HepG2 (cell line): Measurements from ENCODE around the gene CTCF. TPM values are rescaled to one million over a fixed set of nuclear protein-coding genes. Genes with fewer than 3 reads are reported as not detected.

ENCODE experiments used
- EEA1 ChIP-seq: sonication (generic); formaldehyde crosslinking; IDR thresholded peaks from 2 replicates; pipeline ENCODE4 v1.5.1; 2020; ENCODE audit warnings: mild to moderate bottlenecking, missing genetic modification reagents, borderline replicate concordance
- GABPB1 ChIP-seq: IDR thresholded peaks from 2 replicates; pipeline ENCODE4 v1.6.1; 2016; ENCODE audit warnings: mild to moderate bottlenecking, missing genetic modification reagents, moderate library complexity, missing compliant biosample characterization
- PTBP1 ChIP-seq: fragments of 200-400 bp; formaldehyde crosslinking; IDR thresholded peaks from 2 replicates; pipeline ENCODE4 v1.6.1; 2018; ENCODE audit warnings: low read length, low read depth; ENCODE audit not compliant: poor library complexity, severe bottlenecking
- RBAK ChIP-seq: sonication (generic); formaldehyde crosslinking; IDR thresholded peaks from 2 replicates; pipeline ENCODE4 v1.5.1; 2020; ENCODE audit warnings: mild to moderate bottlenecking, missing genetic modification reagents
- SUZ12 ChIP-seq: fragments of 150-350 bp; IDR thresholded peaks from 2 replicates; pipeline ENCODE4 v1.6.1; 2014; ENCODE audit warnings: low read depth, low read length
- TEAD3 ChIP-seq: optimal IDR thresholded peaks from 2 replicates; pipeline ENCODE3; 2016; ENCODE audit warnings: borderline replicate concordance
- ZMYM4 ChIP-seq: sonication (generic); formaldehyde crosslinking; IDR thresholded peaks from 2 replicates; pipeline ENCODE4 v1.8.1; 2023; ENCODE audit warnings: mild to moderate bottlenecking, missing genetic modification reagents
- ZNF326 ChIP-seq: sonication (generic); formaldehyde crosslinking; IDR thresholded peaks from 2 replicates; pipeline ENCODE4 v1.4.0; 2020; ENCODE audit warnings: missing genetic modification reagents, borderline replicate concordance
- ZNF337 ChIP-seq: sonication (generic); formaldehyde crosslinking; IDR thresholded peaks from 2 replicates; pipeline ENCODE4 v1.5.1; 2020; ENCODE audit warnings: missing genetic modification reagents, low read depth, mild to moderate bottlenecking, borderline replicate concordance
- ZNF33A ChIP-seq: sonication (generic); formaldehyde crosslinking; IDR thresholded peaks from 2 replicates; pipeline ENCODE4 v1.5.1; 2020; ENCODE audit warnings: missing genetic modification reagents, mild to moderate bottlenecking, moderate library complexity, borderline replicate concordance
- ZNF614 ChIP-seq: IDR thresholded peaks from 2 replicates; pipeline ENCODE4 v1.6.1; 2018; ENCODE audit warnings: missing biosample characterization, missing genetic modification reagents, inconsistent platforms, borderline replicate concordance
- ZNF737 ChIP-seq: sonication (generic); formaldehyde crosslinking; IDR thresholded peaks from 2 replicates; pipeline ENCODE4 v1.5.0; 2020; ENCODE audit warnings: missing genetic modification reagents, mild to moderate bottlenecking, borderline replicate concordance
- polyA plus RNA-seq, 8 experiments: library from polyadenylated mRNA; depleted of rRNA in 3 of 8; stranded (reverse) in 7 of 8; unstranded in 1 of 8; fragments of >200 nt; fragmentation: Illumina TruSeq in 4 of 8; extraction: Trizol in 4 of 8; gene quantifications; 2 replicates each; pipeline versions ENCODE4 v1.2.1 to v1.2.3, GENCODE V29; 2011 to 2016; ENCODE audit warnings: low read depth in 4 of 8, missing spikeins in 1 of 8, mixed read lengths in 1 of 8; ENCODE audit not compliant: insufficient read depth in 1 of 8
- total RNA-seq, 5 experiments: library from RNA; depleted of rRNA; stranded (reverse); fragments of >200 nt; fragmentation: Illumina TruSeq; extraction: Trizol; gene quantifications; 2 replicates each; pipeline ENCODE4 v1.2.3, GENCODE V29; 2016; ENCODE audit warnings: low read depth in 1 of 5
- TF ChIP-seq, protein P1 (sequence below): sonication (generic); formaldehyde crosslinking; IDR thresholded peaks from 2 replicates; pipeline ENCODE4 v1.5.1; 2020; ENCODE audit warnings: missing genetic modification reagents, mild to moderate bottlenecking, borderline replicate concordance
- TF ChIP-seq, protein P2 (sequence below): sonication (generic); formaldehyde crosslinking; IDR thresholded peaks from 2 replicates; pipeline ENCODE4 v1.5.0; 2020; ENCODE audit warnings: mild to moderate bottlenecking, low read depth, missing genetic modification reagents, borderline replicate concordance
- TF ChIP-seq, protein P3 (sequence below): sonication (generic); formaldehyde crosslinking; IDR thresholded peaks from 2 replicates; pipeline ENCODE4 v1.8.0; 2022; ENCODE audit warnings: missing genetic modification reagents, low read depth, mild to moderate bottlenecking, borderline replicate concordance
- TF ChIP-seq, protein P4 (sequence below): sonication (generic); formaldehyde crosslinking; IDR thresholded peaks from 2 replicates; pipeline ENCODE4 v1.5.1; 2020; ENCODE audit warnings: missing genetic modification reagents, mild to moderate bottlenecking, borderline replicate concordance
- TF ChIP-seq, protein P5 (sequence below): sonication (generic); formaldehyde crosslinking; IDR thresholded peaks from 2 replicates; pipeline ENCODE4 v1.5.0; 2020; ENCODE audit warnings: missing genetic modification reagents

CTCF gene
- total and polyA plus RNA-seq, 2 of the 13 experiments (the other 11 are each of a cell fraction or from before 2014, with no cell fraction given): 19.5 to 37.5 TPM

DNA sequence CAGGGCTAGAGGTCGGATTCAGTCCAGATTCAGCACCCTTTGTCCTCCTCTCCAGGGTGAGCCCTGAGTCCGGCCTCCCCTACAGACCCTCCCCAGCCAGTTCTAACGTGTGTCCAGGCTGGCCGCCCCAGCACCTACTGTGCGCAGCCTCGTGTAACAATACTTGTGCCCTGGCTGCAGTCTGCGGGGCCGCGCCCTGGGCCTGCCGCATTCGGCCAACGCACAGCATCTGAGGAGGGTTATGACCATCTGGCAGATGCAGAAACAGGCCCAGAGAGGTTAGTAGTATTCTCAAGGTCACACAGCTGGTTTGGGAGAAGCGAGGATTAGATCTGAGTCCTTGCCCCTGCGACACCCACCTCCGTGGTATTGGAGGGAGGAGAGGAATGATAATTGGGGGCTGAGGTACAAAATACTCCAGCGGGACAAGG, 32.7 kb upstream of the CTCF start (continued):
- TF ChIP-seq PTBP1 (no peak), SUZ12 (no peak), ZNF33A (CRISPR knock-in tag) (no peak), EEA1 (CRISPR knock-in tag) (no peak), ZNF326 (no peak), GABPB1 (CRISPR knock-in tag) (no peak), ZNF337 (CRISPR knock-in tag) (no peak), ZNF737 (CRISPR knock-in tag) (no peak), RBAK (CRISPR knock-in tag) (no peak), ZNF614 (no peak), TEAD3 (CRISPR knock-in tag) (no peak), ZMYM4 (CRISPR knock-in tag) (0 out of 2 replicates have a peak, but pooled peaks have one; percentile 10)
- TF ChIP-seq, protein P1, sequence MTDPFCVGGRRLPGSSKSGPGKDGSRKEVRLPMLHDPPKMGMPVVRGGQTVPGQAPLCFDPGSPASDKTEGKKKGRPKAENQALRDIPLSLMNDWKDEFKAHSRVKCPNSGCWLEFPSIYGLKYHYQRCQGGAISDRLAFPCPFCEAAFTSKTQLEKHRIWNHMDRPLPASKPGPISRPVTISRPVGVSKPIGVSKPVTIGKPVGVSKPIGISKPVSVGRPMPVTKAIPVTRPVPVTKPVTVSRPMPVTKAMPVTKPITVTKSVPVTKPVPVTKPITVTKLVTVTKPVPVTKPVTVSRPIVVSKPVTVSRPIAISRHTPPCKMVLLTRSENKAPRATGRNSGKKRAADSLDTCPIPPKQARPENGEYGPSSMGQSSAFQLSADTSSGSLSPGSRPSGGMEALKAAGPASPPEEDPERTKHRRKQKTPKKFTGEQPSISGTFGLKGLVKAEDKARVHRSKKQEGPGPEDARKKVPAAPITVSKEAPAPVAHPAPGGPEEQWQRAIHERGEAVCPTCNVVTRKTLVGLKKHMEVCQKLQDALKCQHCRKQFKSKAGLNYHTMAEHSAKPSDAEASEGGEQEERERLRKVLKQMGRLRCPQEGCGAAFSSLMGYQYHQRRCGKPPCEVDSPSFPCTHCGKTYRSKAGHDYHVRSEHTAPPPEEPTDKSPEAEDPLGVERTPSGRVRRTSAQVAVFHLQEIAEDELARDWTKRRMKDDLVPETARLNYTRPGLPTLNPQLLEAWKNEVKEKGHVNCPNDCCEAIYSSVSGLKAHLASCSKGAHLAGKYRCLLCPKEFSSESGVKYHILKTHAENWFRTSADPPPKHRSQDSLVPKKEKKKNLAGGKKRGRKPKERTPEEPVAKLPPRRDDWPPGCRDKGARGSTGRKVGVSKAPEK (CRISPR knock-in tag): no peak
- TF ChIP-seq, protein P2, sequence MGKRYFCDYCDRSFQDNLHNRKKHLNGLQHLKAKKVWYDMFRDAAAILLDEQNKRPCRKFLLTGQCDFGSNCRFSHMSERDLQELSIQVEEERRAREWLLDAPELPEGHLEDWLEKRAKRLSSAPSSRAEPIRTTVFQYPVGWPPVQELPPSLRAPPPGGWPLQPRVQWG (CRISPR knock-in tag): no peak
- TF ChIP-seq, protein P3, sequence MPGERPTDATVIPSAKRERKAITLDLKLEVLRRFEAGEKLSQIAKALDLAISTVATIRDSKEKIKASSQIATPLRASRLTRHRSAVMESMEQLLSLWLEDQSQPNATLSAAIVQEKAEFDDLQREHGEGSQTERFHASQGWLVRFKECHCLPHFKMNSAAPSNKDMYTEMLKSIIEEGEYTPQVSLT (CRISPR knock-in tag): no peak
- TF ChIP-seq, protein P4, sequence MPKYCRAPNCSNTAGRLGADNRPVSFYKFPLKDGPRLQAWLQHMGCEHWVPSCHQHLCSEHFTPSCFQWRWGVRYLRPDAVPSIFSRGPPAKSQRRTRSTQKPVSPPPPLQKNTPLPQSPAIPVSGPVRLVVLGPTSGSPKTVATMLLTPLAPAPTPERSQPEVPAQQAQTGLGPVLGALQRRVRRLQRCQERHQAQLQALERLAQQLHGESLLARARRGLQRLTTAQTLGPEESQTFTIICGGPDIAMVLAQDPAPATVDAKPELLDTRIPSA (CRISPR knock-in tag): no peak
- TF ChIP-seq, protein P5, sequence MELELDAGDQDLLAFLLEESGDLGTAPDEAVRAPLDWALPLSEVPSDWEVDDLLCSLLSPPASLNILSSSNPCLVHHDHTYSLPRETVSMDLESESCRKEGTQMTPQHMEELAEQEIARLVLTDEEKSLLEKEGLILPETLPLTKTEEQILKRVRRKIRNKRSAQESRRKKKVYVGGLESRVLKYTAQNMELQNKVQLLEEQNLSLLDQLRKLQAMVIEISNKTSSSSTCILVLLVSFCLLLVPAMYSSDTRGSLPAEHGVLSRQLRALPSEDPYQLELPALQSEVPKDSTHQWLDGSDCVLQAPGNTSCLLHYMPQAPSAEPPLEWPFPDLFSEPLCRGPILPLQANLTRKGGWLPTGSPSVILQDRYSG (CRISPR knock-in tag): no peak
